PC-9 (cell line): ENCODE results near the gene SORCS2.

Source experiments
- EZH2 ChIP-seq: fragments of 200-600 bp; sonication (generic); IDR thresholded peaks from 2 replicates; pipeline ENCODE4 v1.8.0; 2017; ENCODE audit warnings: antibody characterized with exemption, low read depth
- TF ChIP-seq, protein P1 (sequence below): fragments of 200-600 bp; sonication (generic); conservative IDR thresholded peaks from 2 replicates; pipeline ENCODE4 v1.6.1; 2017; ENCODE audit warnings: mixed run types, antibody characterized with exemption, mild to moderate bottlenecking, moderate library complexity

DNA sequence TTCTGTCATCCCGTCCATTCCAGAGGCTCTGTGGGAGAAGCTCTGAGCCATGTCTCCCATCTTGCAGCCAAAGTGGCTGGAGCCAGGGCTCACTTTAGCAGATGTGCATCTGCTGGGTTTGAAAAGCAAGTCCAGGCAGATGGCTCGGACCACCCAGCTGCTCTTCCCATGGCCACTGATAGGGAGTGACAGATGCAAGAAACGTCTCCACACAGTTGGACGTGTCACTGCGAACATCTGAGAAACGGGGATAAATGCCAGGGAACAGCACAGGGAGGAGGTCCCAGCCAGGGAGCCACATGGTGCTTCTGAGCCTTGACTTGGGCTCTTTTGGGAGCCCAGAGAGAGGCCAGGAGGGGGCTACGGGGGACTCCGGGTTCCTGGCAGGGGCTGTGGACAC lies 505.0 kb downstream of the SORCS2 start:
- TF ChIP-seq, protein P1, sequence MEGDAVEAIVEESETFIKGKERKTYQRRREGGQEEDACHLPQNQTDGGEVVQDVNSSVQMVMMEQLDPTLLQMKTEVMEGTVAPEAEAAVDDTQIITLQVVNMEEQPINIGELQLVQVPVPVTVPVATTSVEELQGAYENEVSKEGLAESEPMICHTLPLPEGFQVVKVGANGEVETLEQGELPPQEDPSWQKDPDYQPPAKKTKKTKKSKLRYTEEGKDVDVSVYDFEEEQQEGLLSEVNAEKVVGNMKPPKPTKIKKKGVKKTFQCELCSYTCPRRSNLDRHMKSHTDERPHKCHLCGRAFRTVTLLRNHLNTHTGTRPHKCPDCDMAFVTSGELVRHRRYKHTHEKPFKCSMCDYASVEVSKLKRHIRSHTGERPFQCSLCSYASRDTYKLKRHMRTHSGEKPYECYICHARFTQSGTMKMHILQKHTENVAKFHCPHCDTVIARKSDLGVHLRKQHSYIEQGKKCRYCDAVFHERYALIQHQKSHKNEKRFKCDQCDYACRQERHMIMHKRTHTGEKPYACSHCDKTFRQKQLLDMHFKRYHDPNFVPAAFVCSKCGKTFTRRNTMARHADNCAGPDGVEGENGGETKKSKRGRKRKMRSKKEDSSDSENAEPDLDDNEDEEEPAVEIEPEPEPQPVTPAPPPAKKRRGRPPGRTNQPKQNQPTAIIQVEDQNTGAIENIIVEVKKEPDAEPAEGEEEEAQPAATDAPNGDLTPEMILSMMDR, result no peak
- no peak for TF ChIP-seq EZH2
